ENCODE results near the gene KATNB1.

KATNB1 gene

DNA sequence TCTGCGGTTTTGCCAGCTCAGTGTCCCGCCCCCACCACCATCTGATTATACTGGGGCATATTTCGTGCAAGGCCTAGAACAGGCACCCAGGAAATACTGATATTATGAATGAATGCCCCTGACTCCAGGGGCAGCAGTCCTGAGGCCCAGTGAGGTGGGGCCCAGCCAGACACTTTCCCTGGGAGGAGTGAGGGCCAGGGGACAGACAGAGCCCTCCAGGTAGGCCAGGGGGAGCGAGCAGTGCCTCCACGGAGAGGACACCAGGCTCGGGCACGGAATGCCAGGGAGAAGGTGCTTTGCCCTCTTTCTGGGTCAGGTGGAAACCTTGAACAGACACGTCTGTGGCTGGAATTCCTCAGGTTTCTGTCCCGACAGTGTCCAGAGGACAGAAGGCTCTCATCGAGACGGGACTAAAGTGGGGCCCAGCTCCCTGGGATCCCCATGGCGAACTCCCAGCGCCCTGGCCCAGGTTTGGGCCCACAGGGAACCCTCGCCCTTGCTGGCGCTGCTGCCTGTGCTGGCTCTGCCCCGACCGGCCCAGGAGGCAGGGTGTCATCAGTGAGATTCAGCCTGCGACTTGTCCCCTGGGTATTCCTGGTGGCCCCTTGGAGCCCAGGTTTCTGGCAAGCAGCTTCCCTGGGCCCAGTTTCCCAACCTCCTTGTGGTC, 4.3 kb downstream of the KATNB1 start:
- TF ChIP-seq, protein P1, sequence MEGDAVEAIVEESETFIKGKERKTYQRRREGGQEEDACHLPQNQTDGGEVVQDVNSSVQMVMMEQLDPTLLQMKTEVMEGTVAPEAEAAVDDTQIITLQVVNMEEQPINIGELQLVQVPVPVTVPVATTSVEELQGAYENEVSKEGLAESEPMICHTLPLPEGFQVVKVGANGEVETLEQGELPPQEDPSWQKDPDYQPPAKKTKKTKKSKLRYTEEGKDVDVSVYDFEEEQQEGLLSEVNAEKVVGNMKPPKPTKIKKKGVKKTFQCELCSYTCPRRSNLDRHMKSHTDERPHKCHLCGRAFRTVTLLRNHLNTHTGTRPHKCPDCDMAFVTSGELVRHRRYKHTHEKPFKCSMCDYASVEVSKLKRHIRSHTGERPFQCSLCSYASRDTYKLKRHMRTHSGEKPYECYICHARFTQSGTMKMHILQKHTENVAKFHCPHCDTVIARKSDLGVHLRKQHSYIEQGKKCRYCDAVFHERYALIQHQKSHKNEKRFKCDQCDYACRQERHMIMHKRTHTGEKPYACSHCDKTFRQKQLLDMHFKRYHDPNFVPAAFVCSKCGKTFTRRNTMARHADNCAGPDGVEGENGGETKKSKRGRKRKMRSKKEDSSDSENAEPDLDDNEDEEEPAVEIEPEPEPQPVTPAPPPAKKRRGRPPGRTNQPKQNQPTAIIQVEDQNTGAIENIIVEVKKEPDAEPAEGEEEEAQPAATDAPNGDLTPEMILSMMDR (IDR thresholded peaks at IDR 0.05; ENCODE audit: low read depth, low read length, missing control alignments) = no peak
- no peak for DNase-seq (ENCODE audit: low read depth)
- H3K4me3 ChIP-seq (ENCODE audit: low read depth, low read length) = no peak overlapping the region

DNA sequence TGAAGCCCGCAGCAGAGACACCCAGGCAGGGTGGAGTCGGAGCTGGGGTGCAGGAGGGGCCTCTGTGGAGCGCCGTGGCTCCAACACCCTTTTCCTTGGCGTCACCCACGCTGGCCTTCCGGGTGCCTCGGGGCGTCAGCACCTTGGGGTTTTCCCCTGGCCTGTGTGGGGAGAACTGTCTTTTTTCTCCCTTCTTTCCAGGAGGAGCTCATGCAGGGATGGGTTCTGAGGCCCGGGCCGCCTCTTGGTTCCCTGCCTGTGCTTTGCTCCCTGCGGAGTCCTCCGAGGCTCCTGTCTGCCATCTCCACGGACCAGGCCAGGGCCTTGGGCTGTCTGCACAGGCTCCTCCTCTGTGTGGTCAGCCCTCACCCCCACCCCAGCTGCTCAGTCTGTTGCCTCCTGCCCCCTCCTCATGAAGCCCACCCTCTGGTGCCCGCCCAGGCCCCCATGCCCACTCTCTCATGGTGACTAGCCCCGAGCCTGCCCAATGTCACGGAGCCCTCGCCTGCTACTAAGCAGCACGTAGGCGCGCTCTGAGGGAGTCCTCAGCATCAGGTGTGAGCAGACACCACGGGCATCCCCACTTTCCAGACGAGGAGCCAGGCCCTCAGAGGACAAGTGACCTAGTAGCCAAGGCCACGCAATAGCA, 5.0 kb downstream of the KATNB1 start:
- no peak overlapping the region for H3K4me3 ChIP-seq (ENCODE audit: low read depth, low read length)
- no peak for DNase-seq (ENCODE audit: low read depth)
- TF ChIP-seq, protein P1 (IDR thresholded peaks at IDR 0.05; ENCODE audit: low read depth, low read length, missing control alignments) = no peak

DNA sequence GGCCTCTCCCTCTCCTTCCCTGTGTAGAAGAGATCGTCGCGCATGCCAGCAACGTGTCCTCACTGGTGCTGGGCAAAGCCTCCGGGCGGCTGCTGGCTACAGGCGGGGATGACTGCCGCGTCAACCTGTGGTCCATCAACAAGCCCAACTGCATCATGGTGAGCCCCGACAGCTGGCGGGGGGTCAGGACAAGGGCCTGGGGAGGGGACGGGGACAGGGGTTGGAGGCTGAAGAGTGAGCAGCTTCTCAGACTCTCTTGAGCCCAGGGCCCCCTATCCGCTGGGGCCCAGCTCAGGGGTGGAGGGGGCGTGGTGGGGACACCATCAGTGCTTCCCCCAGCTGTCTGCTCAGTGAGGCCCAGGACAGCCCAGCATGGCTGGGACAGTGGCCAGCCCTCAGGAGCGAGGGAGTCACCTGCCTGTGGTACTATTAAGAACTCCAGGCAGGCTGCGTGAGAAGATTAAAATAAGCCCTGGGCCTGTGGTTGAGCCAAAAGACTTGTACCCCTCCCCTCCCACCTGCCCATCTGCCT, 6.2 kb downstream of the KATNB1 start:
- H3K4me3 ChIP-seq (ENCODE audit: low read depth, low read length) = no peak overlapping the region
- no peak for DNase-seq (ENCODE audit: low read depth)

DNA sequence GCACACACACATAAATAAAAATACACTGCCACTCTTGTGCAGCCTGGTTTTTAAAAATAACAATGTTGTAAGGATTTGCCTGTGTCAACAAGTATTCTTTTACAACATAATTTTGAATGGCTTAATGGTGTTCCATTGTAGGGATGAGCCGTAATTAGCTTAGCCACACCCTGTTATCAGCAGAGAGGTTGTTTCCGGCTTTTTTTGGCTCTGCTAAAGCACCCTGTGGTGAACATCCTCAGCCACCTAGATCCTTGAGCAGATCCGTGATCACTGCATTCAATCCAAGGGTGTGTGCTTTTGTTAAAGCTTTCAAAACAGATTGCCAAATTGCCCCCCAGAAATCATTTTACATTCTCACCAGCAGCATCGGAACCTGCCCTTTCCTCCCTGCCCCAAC, 7.0 kb downstream of the KATNB1 start:
- DNase-seq (ENCODE audit: low read depth) = no peak
- no peak overlapping the region for H3K4me3 ChIP-seq (ENCODE audit: low read depth, low read length)
- TF ChIP-seq, protein P1 (IDR thresholded peaks at IDR 0.05; ENCODE audit: low read depth, low read length, missing control alignments) = no peak

More for the DNA sequence above, 6.2 kb downstream of the KATNB1 start:
- TF ChIP-seq, protein P1 (IDR thresholded peaks at IDR 0.05; ENCODE audit: low read depth, low read length, missing control alignments) = no peak

DNA sequence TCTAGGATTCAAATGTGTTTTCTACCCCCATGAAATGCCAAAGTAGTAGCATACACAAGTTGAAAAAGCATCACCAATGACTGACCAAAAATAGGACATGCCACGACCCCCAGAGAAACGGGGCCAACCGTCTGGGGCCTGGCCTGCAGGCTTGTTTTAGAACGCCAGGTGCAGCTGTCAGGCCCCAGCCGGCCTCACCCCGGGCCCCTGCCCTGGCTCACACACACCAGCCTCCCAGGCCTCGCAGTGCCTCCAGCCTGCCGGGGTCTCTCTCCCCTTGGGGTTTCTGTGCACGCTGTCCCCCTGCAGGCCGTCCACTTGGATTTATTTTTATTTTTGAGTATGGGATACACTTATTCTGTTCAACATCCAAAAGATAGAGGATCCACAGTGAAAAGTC, 7.9 kb downstream of the KATNB1 start:
- TF ChIP-seq, protein P1 (IDR thresholded peaks at IDR 0.05; ENCODE audit: low read depth, low read length, missing control alignments) = no peak
- no peak overlapping the region for H3K4me3 ChIP-seq (ENCODE audit: low read depth, low read length)

DNA sequence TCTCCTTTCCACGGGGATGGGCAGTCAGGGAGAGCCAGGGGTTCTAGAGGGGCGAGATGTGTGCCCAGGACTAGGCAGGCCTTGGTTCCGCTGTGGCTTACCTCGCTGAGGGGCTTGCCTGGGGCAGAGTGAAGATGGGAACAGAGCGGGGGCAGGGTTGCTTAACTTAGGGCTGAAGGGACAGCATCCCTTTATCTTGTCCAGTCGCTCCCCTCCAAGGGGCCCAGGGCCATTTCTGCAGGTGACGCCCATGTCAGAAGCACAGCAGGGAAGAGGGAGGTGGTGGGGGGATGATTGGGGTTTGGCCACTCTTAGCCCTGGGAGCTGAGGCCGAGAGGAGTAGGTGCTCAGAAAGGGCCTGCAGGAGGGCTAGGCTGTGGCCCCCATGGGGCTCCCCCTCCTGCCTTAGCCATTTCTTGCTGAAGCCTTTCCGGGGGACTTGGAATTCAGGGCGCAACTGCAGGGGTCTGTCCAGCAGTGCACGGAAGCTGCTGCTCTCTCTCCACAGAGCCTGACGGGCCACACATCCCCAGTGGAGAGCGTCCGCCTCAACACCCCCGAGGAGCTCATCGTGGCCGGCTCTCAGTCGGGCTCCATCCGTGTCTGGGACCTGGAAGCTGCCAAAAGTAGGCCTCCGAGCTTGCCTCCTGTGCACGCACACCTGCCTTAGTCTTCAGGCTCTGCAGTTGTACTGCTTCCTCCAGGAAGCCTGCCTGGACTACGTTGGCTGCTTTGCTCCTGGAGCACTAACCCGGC, 8.5 kb downstream of the KATNB1 start:
- TF ChIP-seq, protein P1 (IDR thresholded peaks at IDR 0.05; ENCODE audit: low read depth, low read length, missing control alignments) = no peak

More for the DNA sequence above, 7.9 kb downstream of the KATNB1 start:
- DNase-seq (ENCODE audit: low read depth) = no peak

More for the DNA sequence above, 8.5 kb downstream of the KATNB1 start:
- no peak overlapping the region for H3K4me3 ChIP-seq (ENCODE audit: low read depth, low read length)
- DNase-seq (ENCODE audit: low read depth) = no peak

Data from GM12864 (cell line).